ENCODE measurements around the gene SPATA33. TPM values are rescaled to one million over a fixed set of nuclear protein-coding genes. Genes with fewer than 3 reads are reported as not detected.

Gene SPATA33
- total and polyA plus RNA-seq, 8 donors = 9.9 to 15.7 (median 13.3) TPM

DNA sequence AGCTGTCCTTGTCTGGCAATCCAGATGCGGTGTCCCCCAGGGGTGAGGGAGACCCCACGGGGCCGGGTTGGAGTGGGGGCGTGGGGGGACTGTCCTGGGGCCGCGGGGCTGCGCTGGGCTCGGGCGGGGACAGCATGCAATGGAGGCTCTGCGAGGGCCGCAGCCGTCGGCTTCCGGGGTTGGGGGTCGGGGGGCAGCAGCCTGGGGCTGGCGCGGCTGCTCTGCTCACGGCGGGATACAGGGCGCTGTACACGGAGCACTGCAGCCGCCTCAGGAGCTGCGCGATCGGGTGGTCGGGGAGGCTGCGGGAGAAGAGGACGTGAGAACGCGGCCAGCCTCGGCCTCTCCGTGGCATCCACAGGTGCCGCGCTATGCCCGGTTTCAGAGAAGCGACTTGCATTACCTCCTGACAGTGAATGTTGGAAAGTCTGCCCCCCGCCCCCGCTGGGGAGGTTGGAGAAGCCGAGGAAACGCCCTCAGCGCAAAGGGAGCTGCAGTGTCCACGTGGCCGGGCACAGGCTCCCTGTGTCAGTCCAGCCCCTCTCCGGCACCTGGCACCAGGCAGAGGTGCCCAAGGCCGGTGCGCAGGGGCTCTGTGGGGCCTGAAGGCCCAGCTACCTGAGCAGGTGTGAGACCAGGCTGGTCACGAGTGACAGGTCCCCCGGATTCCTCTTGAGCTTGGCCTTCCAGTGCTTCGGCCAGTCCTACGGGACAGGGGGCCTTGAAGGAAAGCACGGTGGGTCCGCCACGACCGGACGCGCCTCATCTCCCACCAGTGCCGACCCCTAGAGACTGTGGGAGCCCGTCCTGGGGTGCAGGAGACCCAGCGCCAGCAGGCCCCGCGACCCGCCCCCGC is 53.3 kb downstream of the SPATA33 start:
- H3K36me3 ChIP-seq = peaks cover 0 to 40% of the 10 kb centered on the region in 2 donors
- DNase-seq (peak in 1 of 4 donors; percentile 75), ATAC-seq (peak; percentile 13)
- no peaks in the 10 kb centered on the region for H3K9me3 ChIP-seq
- peaks cover 9 to 16% of the 10 kb centered on the region in 2 donors for H3K4me1 ChIP-seq
- no peak overlapping the region for H3K27ac ChIP-seq
- no peak overlapping the region for H3K4me3 ChIP-seq
- TF ChIP-seq CTCF (IDR thresholded peaks at IDR 0.05) = no peak
- H3K27me3 ChIP-seq = peaks cover 0 to 16% of the 10 kb centered on the region in 2 donors
- intact Hi-C loops (cut with DNase I) = loop anchor here in 1 of 2 donors (5.0 kb wide), 1 partner anchor 151 kb away; no protein-coding TSS in a partner anchor

- peak overlapping the region; percentile 17 to 45 for H3K4me3 ChIP-seq
- intact Hi-C loops (cut with DNase I) = loop anchor here in 1 of 2 donors (5.0 kb wide), 1 partner anchor 151 kb away; no protein-coding TSS in a partner anchor
- peak in 1 of 4 donors; percentile 84 for DNase-seq
These were observed 54.1 kb downstream of the SPATA33 start for GRCh38 chr16:89711601-89712273.

GRCh38 chr16:89712274-89712781 is 54.7 kb downstream of the SPATA33 start:
- H3K27ac ChIP-seq = no peak overlapping the region
- peaks cover 0 to 36% of the 10 kb centered on the region in 2 donors for H3K36me3 ChIP-seq
- TF ChIP-seq CTCF (IDR thresholded peaks at IDR 0.05) = no peak
- no peaks in the 10 kb centered on the region for H3K9me3 ChIP-seq
- no peak for ATAC-seq
- peak overlapping the region; percentile 17 to 45 for H3K4me3 ChIP-seq
- no peak for DNase-seq
- peaks cover 9 to 11% of the 10 kb centered on the region in 2 donors for H3K4me1 ChIP-seq
- H3K27me3 ChIP-seq = peaks cover 0 to 16% of the 10 kb centered on the region in 2 donors
- intact Hi-C loops (cut with DNase I) = loop anchor here in 1 of 2 donors (5.0 kb wide), 1 partner anchor 150 kb away; no protein-coding TSS in a partner anchor

More at GRCh38 chr16:89711601-89712273, 54.1 kb downstream of the SPATA33 start:
- Histone ChIP-seq H3K4me1 (peaks cover 9 to 11% of the 10 kb centered on the region in 2 donors), H3K9me3 (no peaks in the 10 kb centered on the region), H3K27ac (no peak overlapping the region), H3K27me3 (peaks cover 0 to 16% of the 10 kb centered on the region in 2 donors), H3K36me3 (peaks cover 0 to 40% of the 10 kb centered on the region in 2 donors)
- TF ChIP-seq CTCF (IDR thresholded peaks at IDR 0.05) = no peak
- ATAC-seq = peak; percentile 87

GRCh38 chr16:89716493-89716892 is 58.9 kb downstream of the SPATA33 start:
- intact Hi-C loops (cut with DNase I) = no loop called here
- no peaks in the 10 kb centered on the region for H3K36me3 ChIP-seq
- no peaks in the 10 kb centered on the region for H3K9me3 ChIP-seq
- no peak overlapping the region for H3K27ac ChIP-seq
- DNase-seq = no peak
- no peak for ATAC-seq
- H3K4me3 ChIP-seq = no peak overlapping the region
- TF ChIP-seq CTCF (IDR thresholded peaks at IDR 0.05) = no peak
- peaks cover 0 to 16% of the 10 kb centered on the region in 2 donors for H3K27me3 ChIP-seq
- H3K4me1 ChIP-seq = peaks cover 16 to 34% of the 10 kb centered on the region in 2 donors

All from left lung (tissue), 10 donors.